ENCODE data around the gene PRPSAP1.

GRCh38 chr17:76353004-76353598, 615 bp downstream of the PRPSAP1 start:
- TF ChIP-seq CTCF (IDR thresholded peaks at IDR 0.05; ENCODE audit: low read length) (no peak), EZH2 (optimal IDR thresholded peaks at IDR 0.05; ENCODE audit: low read depth, low read length) (no peak)

Data from MM.1S (cell line).